ENCODE data around the gene ST3GAL4.

ST3GAL4 gene

DNA sequence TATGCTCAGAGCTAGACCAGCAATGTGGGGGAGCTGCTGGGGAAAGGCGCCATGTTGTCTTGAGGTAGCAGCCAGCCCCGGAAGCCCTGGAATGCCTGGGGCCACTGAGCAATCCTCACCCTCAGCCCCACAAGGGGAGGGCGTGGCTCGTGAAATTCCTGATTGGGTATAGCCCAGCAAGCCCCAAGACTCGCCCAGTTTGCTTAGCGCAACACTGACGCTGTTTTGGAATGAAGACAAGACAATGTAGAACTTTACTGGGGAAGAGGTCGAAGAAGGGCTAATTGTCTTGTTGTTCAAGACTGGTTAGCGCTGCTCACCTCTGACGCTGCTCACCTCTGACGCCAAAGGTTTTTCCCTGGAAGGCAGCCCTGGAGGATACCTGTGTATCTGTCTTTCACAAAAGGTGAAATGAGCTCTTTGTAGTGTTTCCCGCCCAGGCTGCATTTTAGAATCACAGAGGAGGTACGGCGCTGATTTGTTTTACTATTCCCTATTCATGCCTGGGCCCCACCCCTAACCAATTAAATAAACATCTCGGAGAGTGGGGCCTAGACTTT lies 47.6 kb downstream of the ST3GAL4 start:
- no peak for DNase-seq (ENCODE audit: low read depth)
- no peak overlapping the region for H3K4me3 ChIP-seq (ENCODE audit: low read depth, low read length)
- TF ChIP-seq, protein P1, sequence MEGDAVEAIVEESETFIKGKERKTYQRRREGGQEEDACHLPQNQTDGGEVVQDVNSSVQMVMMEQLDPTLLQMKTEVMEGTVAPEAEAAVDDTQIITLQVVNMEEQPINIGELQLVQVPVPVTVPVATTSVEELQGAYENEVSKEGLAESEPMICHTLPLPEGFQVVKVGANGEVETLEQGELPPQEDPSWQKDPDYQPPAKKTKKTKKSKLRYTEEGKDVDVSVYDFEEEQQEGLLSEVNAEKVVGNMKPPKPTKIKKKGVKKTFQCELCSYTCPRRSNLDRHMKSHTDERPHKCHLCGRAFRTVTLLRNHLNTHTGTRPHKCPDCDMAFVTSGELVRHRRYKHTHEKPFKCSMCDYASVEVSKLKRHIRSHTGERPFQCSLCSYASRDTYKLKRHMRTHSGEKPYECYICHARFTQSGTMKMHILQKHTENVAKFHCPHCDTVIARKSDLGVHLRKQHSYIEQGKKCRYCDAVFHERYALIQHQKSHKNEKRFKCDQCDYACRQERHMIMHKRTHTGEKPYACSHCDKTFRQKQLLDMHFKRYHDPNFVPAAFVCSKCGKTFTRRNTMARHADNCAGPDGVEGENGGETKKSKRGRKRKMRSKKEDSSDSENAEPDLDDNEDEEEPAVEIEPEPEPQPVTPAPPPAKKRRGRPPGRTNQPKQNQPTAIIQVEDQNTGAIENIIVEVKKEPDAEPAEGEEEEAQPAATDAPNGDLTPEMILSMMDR (conservative IDR thresholded peaks at IDR 0.05; ENCODE audit: low read depth, low read length): no peak

DNA sequence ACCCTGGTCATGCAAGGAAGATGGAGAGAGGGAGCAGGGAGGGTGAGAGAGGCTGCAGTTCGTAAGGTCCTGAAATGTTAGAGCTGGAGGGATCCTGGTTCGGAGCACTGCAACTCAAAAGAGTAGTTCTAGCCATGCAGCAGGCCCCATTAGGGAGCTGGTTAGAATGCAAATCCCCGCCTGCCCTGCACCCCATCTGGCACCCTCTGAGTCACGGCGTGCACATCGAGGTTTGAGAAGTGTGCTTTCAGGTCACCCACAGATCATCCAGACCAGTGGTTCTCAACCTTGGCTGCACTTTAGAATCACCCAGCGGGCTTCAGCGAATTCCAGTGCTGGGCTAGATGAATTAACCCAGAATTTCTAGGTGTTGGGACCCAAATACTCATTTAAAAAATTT lies 48.2 kb downstream of the ST3GAL4 start:
- no peak overlapping the region for H3K4me3 ChIP-seq (ENCODE audit: low read depth, low read length)
- TF ChIP-seq, protein P1 (conservative IDR thresholded peaks at IDR 0.05; ENCODE audit: low read depth, low read length): no peak
- DNase-seq (ENCODE audit: low read depth): no peak

DNA sequence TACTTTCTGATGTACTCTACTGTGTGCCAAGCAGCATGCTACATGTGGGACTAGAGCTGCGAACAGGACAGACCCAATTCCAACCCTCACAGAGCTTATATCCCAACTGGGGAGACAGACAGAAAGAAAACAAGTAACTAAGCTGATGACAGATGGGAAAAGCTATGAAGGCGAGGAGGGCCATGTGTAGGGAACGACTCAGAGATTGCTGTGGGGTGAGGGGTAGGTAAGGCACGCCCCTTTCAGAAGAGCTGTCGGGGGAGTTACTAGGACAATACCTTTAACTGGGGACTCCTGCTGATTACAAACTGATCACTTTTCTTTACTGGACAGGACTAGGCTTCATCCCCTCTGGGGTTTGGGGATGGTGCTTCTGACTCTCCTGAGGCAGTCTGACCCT lies 48.9 kb downstream of the ST3GAL4 start:
- no peak for DNase-seq (ENCODE audit: low read depth)
- H3K4me3 ChIP-seq (ENCODE audit: low read depth, low read length): no peak overlapping the region
- TF ChIP-seq, protein P1 (conservative IDR thresholded peaks at IDR 0.05; ENCODE audit: low read depth, low read length): no peak

DNA sequence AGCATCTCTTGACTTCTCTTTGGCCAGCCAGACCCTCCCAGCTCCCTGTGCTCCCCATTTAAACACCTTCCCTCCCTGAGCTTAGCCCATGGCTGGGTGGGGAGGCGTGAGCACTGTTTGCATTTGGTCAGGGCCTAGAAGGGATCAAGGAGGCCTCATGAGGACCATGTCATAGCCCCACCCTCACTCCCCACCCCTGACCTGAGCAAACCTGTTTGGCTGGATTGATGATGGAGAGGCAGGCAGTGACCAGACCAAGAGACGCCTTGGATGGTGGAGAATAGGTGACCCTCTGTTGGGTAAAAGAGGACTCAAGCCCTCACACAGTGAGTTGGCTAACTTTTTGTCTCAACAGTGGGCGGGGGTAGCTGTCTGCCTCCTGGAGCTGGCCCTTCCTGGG lies 49.9 kb downstream of the ST3GAL4 start:
- H3K4me3 ChIP-seq (ENCODE audit: low read depth, low read length): no peak overlapping the region
- no peak for DNase-seq (ENCODE audit: low read depth)
- TF ChIP-seq, protein P1 (conservative IDR thresholded peaks at IDR 0.05; ENCODE audit: low read depth, low read length): no peak

DNA sequence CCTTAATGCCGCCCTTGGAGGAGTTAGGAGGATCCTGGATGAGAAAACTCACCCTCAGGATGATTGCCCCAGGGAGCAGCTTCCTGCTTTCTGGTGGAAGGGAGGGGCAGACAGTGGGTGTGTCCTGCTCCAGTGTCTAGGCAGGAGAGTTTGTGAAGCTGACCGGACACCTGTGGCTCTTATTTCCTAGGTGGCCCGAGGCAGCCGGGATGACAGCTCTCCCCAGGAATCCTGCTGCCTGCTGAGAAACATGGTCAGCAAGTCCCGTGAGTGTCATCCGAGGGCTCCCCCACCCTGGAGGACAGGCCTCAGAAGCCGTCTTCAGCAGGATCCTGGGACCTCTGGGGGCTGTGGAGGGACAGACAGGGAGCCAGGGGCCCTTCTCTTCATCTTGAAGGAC lies 50.4 kb downstream of the ST3GAL4 start:
- DNase-seq (ENCODE audit: low read depth): no peak
- TF ChIP-seq, protein P1 (conservative IDR thresholded peaks at IDR 0.05; ENCODE audit: low read depth, low read length): no peak
- no peak overlapping the region for H3K4me3 ChIP-seq (ENCODE audit: low read depth, low read length)

DNA sequence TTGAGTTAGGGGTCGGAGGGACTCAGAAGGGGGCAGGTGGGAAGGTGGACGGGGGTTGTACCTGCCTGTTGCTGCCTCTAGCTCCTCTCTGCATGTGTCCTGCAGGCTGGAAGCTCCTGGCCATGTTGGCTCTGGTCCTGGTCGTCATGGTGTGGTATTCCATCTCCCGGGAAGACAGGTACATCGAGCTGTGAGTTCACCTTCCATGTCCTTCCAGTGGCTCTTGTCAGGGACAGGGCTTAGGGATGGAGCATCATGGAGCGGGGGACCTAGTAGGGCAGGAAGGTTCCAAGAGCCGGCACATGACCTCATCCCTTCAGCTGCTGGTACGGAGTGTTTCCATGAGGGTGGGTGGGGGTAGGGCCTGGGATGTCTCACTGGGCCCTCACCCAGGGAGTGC lies 50.9 kb downstream of the ST3GAL4 start:
- DNase-seq (ENCODE audit: low read depth): no peak
- H3K4me3 ChIP-seq (ENCODE audit: low read depth, low read length): no peak overlapping the region
- TF ChIP-seq, protein P1 (conservative IDR thresholded peaks at IDR 0.05; ENCODE audit: low read depth, low read length): no peak

DNA sequence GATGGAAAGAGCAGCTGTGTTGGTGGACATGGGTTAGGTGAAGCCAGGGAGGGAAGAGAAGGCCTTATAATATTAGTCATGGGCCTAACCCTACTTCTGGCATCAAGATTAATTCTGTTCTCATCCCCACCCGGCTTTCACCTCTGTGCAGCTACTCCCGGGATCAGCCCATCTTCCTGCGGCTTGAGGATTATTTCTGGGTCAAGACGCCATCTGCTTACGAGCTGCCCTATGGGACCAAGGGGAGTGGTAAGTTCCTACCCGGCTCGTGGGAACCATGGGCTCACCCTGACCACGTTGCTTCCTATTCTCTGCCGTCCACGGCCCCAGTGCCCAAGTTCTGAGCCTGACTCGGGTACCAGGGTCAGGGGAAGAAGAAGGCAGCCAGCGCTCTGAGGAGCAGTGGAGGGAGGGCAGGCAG lies 51.6 kb downstream of the ST3GAL4 start:
- no peak for DNase-seq (ENCODE audit: low read depth)
- no peak overlapping the region for H3K4me3 ChIP-seq (ENCODE audit: low read depth, low read length)
- TF ChIP-seq, protein P1 (conservative IDR thresholded peaks at IDR 0.05; ENCODE audit: low read depth, low read length): no peak
